Spinal cord (tissue), 10 donors: ENCODE results near the gene ITGA2B. TPM values are rescaled to one million over a fixed set of nuclear protein-coding genes. Genes with fewer than 3 reads are reported as not detected.

ENCODE experiments used
- DNase-seq, 6 donors: peaks; one replicate each; pipeline versions ENCODE4 v3.0.0 to v3.0.0-alpha.2; 2013 to 2015; ENCODE audit warnings: low spot score in 6 of 6, low read depth in 4 of 6
- H3K27ac ChIP-seq: one replicate; pipeline ENCODE4 v1.5.1; 2013; ENCODE audit warnings: low read depth, low read length, control low read depth
- H3K27me3 ChIP-seq: one replicate; pipeline ENCODE4 v1.6.1; 2013; ENCODE audit warnings: low read length; ENCODE audit not compliant: control insufficient read depth, insufficient read depth
- H3K36me3 ChIP-seq: one replicate; pipeline ENCODE4 v1.6.1; 2013; ENCODE audit warnings: low read length; ENCODE audit not compliant: control insufficient read depth, insufficient read depth
- H3K4me1 ChIP-seq: one replicate; pipeline ENCODE4 v1.6.1; 2013; ENCODE audit warnings: low read length; ENCODE audit not compliant: control insufficient read depth, insufficient read depth
- H3K4me3 ChIP-seq: one replicate; pipeline ENCODE4 v1.5.1; 2013; ENCODE audit warnings: low read depth, low read length, control low read depth
- H3K9me3 ChIP-seq: one replicate; pipeline ENCODE4 v1.6.1; 2013; ENCODE audit warnings: low read length; ENCODE audit not compliant: control insufficient read depth, insufficient read depth
- WGBS: methylation state at CpG from one replicate; pipeline ENCODE4 v1.1.5; 2013; ENCODE audit warnings: missing lambda C conversion rate; ENCODE audit not compliant: insufficient coverage; 5-methylcytosine and 5-hydroxymethylcytosine counted together
- long read RNA-seq, 4 donors: transcript quantifications; one replicate each; lab custom pipeline, GENCODE V29; 2026
- polyA plus RNA-seq, 2 donors: library from polyadenylated mRNA; unstranded; fragments of 120-200 nt; gene quantifications; one replicate each; pipeline ENCODE4 v1.2.1, GENCODE V29; 2013; ENCODE audit not compliant: insufficient read length in 2 of 2
- total RNA-seq, 2 donors: library from RNA; depleted of rRNA in 1 of 2; stranded (reverse); fragments of 120-200 nt in 1 of 2; fragments of >200 nt in 1 of 2; gene quantifications; one replicate each; pipeline versions ENCODE4 v1.2.3 to v1.2.4, GENCODE V29; 2013 to 2014
- donor health status: healthy.

The ITGA2B gene
- total RNA-seq: 1 to 10 TPM; 5.4 to 5.6 TPM
- polyA plus RNA-seq: 10 to 100 TPM in 1 of 2 donors, 1 to 10 TPM in 1; 3.9 to 10.2 TPM
- long read RNA-seq, donor 1: 0 reads
- long read RNA-seq, donor 2: 0 reads
- long read RNA-seq, donor 3: 0 reads
- long read RNA-seq, donor 4: 0 reads

GRCh38 chr17:44389281-44389680 is at the start of gene ITGA2B:
Gene ITGA2B, minus strand, starts transcription at chr17:44389649. Its CDS starts 176 bp downstream, at chr17:44389473.
- WGBS: 60% methylated on average over 1 of the region's 1 CpG
- peaks cover 17% of the 10 kb centered on the region for H3K4me1 ChIP-seq
- peaks cover 13% of the 10 kb centered on the region for H3K27me3 ChIP-seq
- DNase-seq: no peak
- H3K27ac ChIP-seq: no peak within 1 kb of the TSS
- no peak within 1 kb of the TSS for H3K4me3 ChIP-seq
- peaks cover 3% of the 10 kb centered on the region for H3K36me3 ChIP-seq
- H3K9me3 ChIP-seq: no peaks in the 10 kb centered on the region

DNA sequence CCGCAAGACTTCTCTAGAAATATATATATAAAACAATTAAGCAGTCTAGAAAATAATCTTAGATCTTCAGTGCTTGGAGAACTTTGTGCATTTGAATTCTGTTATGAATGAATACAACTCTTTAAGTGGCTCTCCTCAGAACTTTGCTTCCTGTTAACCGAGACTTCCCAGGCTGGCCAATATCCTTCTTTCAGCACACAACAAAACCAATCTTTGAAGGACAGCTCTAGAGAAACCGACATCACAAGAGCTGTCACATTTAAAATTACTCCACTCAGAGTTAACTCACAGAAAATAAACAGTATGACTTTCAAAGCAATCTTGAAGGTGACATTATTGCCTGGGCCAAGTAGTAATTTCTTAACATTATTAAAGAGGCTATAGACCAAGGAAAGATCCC is 49.7 kb upstream of the ITGA2B start:
- Histone ChIP-seq H3K27me3 (no peaks in the 10 kb centered on the region), H3K4me1 (no peaks in the 10 kb centered on the region), H3K27ac (no peak overlapping the region), H3K36me3 (peaks cover 11% of the 10 kb centered on the region), H3K9me3 (no peaks in the 10 kb centered on the region), H3K4me3 (no peak overlapping the region)
- DNase-seq: no peak
- 60% methylated on average over 2 of the region's 3 CpGs for WGBS

GRCh38 chr17:44438636-44439035 is 49.2 kb upstream of the ITGA2B start:
- no peak for DNase-seq
- WGBS: no CpG with 5 or more reads among the region's 2 CpGs
- Histone ChIP-seq H3K4me3 (no peak overlapping the region), H3K36me3 (peaks cover 14% of the 10 kb centered on the region), H3K27me3 (no peaks in the 10 kb centered on the region), H3K4me1 (no peaks in the 10 kb centered on the region), H3K9me3 (no peaks in the 10 kb centered on the region), H3K27ac (no peak overlapping the region)

- no CpG with 5 or more reads among the region's 2 CpGs for WGBS
- Histone ChIP-seq H3K27ac (no peak overlapping the region), H3K9me3 (no peaks in the 10 kb centered on the region), H3K4me1 (no peaks in the 10 kb centered on the region), H3K36me3 (peaks cover 22% of the 10 kb centered on the region), H3K4me3 (no peak overlapping the region), H3K27me3 (no peaks in the 10 kb centered on the region)
- no peak for DNase-seq
These were observed 46.9 kb upstream of the ITGA2B start for GRCh38 chr17:44436336-44436735.

DNA sequence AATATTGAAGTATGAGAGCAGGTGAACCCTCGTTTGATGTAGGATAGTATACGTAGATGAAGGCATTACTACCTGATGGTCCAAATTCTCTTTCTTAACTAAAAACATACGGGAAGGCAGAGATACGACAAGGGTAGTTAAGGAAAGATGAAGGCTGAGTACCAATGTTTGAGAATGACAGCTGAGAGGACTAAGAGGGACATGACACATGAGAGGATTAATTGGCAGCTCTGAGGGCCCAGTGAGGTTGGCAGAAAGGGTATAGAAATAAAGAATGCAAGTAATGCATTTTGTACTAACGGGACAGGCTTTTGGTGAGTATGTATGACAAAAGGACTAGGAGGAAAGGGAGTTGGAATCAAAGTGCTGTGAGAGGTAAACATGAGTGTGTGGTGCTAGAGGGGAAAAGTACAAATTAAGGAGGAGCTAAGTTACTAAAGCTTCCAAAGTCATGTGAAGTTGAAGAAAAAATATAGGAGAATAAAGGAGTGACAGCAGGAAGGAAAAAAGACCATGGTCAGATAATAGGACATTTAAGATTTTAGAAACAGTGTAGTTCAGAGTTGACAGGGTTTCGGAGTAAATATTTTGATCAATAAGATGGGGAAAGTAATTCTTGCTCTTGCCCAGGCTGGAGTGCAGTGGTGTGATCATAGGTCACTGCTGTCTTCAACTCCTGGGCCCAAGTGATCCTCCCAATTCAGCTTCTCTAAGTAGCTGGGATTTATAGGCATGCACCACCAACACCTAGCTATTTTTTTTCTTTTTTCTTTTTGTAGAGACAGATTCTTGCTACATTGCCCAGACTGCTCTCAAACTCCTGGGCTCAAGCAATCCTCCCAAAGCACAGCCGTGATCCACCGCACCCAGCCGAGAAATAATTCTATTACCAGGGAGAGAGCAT is 43.1 kb upstream of the ITGA2B start:
- H3K36me3 ChIP-seq: peaks cover 42% of the 10 kb centered on the region
- 87% methylated on average over 3 of the region's 9 CpGs for WGBS
- DNase-seq: no peak

DNA sequence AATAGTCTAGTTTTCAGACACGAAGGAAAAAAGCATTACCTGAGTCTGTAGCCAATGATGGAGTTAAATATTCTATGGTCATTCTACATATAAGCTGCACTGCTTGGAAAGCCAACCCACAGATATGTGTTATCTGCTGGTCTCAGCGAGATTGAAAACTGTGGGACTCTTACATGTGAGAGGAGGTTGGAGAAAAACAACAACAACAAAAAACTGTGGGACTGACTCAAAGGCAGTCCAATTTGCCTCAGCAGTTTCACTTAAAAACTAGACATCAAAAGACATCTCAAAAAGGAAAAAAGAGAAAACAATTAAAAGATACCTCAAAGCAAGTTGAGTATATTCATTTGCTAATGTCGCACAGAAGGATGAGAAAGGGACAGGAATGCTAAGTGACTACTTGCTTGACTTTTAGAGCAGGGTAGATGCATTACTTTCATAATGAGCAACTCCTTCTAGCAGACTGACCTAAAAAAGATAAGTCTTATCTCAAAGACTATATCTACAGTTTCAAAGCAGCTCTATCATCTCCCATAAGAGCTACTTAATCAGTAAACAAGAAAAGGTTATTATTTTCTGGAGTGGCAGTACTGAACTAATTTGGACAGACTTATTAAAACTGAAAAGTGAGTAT is 35.5 kb upstream of the ITGA2B start:
- no peaks in the 10 kb centered on the region for H3K27me3 ChIP-seq
- no peak overlapping the region for H3K27ac ChIP-seq
- DNase-seq: no peak
- no peak overlapping the region for H3K4me3 ChIP-seq
- H3K36me3 ChIP-seq: peaks cover 36% of the 10 kb centered on the region
- no CpG with 5 or more reads among the region's 3 CpGs for WGBS
- H3K9me3 ChIP-seq: no peaks in the 10 kb centered on the region
- H3K4me1 ChIP-seq: no peaks in the 10 kb centered on the region

More for the DNA sequence above, 43.1 kb upstream of the ITGA2B start:
- no peaks in the 10 kb centered on the region for H3K9me3 ChIP-seq
- no peaks in the 10 kb centered on the region for H3K4me1 ChIP-seq
- no peaks in the 10 kb centered on the region for H3K27me3 ChIP-seq
- no peak overlapping the region for H3K27ac ChIP-seq
- H3K4me3 ChIP-seq: no peak overlapping the region

DNA sequence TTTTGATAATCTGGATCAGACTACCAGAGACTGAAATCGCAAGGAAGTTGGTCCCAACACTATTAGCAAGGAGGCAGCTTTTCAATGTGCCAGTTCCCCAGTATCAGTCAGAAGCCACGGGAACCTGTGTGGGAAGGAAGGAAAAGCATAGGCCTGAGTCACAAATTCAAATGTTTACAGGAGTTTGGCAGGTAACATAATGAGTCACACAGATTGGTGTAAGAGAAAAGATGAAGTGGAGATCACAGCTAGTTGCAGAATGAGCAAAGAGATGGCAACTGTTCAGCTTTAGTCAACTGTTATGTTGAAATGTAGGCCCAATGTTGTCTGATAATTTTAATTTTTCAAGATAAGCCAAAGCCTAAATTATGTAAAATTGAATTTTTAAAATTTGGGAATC is 28.1 kb upstream of the ITGA2B start:
- Histone ChIP-seq H3K27me3 (no peaks in the 10 kb centered on the region), H3K36me3 (peaks cover 23% of the 10 kb centered on the region), H3K27ac (no peak overlapping the region), H3K4me1 (no peaks in the 10 kb centered on the region), H3K4me3 (no peak overlapping the region), H3K9me3 (no peaks in the 10 kb centered on the region)
- 100% methylated on average over 2 of the region's 2 CpGs for WGBS
- DNase-seq: no peak

- Histone ChIP-seq H3K27ac (no peak overlapping the region), H3K4me3 (no peak overlapping the region), H3K4me1 (no peaks in the 10 kb centered on the region), H3K9me3 (no peaks in the 10 kb centered on the region), H3K36me3 (peaks cover 17% of the 10 kb centered on the region), H3K27me3 (no peaks in the 10 kb centered on the region)
- no CpG with 5 or more reads among the region's 2 CpGs for WGBS
- DNase-seq: no peak
These were observed 27.3 kb upstream of the ITGA2B start for GRCh38 chr17:44416558-44417289.

DNA sequence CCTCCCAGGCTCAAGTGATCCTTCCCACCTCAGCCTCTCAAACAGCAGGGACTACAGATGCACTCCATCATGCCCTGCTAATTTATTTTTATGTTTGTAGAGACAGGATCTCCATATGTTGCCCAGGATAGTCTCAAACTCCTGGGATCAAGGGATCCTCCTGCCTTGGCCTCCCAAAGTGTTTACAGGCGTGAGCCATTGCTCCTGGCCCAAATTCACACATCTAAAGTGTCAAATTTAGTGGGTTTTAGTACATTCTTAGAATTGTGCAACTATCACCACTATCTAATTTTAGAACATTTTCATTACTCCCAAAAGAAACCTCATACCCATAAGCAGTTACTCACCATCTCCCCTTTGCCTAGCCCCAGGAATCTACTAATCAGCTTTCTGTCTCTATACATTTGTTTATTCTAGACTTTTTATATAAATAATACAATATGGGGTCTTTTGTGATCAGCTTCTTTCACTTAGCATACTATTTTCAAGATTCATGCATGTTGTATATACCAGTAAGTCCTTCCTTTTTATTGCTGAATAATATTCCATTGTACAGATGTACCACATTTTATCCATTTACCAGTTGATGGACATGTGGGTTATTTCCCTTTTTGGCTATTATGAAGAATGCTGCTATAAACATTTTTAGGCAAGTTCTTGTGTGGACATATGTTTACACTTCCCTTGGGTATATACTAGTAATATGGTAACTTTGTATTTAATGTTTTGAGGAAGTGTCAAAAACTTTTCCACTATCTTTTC is 25.1 kb upstream of the ITGA2B start:
- Histone ChIP-seq H3K9me3 (no peaks in the 10 kb centered on the region), H3K4me3 (no peak overlapping the region), H3K36me3 (peaks cover 10% of the 10 kb centered on the region), H3K27ac (no peak overlapping the region), H3K4me1 (no peaks in the 10 kb centered on the region), H3K27me3 (no peaks in the 10 kb centered on the region)
- DNase-seq: no peak
- WGBS: no CpG with 5 or more reads among the region's 1 CpG
